Immature natural killer cell (primary cell): Measurements from ENCODE around the gene GLIPR2. TPM values are rescaled to one million over a fixed set of nuclear protein-coding genes. Genes with fewer than 3 reads are reported as not detected.
A peak's percentile ranks its signal among the peaks of the same experiment; 100 is the strongest.

Experiments used
- DNase-seq, 3 donors: peaks; one replicate each; pipeline ENCODE4 v3.0.0; 2022; ENCODE audit warnings: mixed read lengths in 1 of 3
- H3K27ac Mint-ChIP-seq, 6 donors: one replicate each; pipeline ENCODE4 v1.8.0; 2020; ENCODE audit warnings: mixed read lengths in 6 of 6, mild to moderate bottlenecking in 5 of 6, inconsistent platforms in 4 of 6, moderate library complexity in 3 of 6
- H3K27me3 Mint-ChIP-seq, 3 donors: one replicate each; pipeline ENCODE4 v1.8.0; 2020 to 2021; ENCODE audit warnings: low read depth in 3 of 3, mild to moderate bottlenecking in 3 of 3, mixed read lengths in 3 of 3, moderate library complexity in 3 of 3, inconsistent platforms in 1 of 3
- H3K36me3 Mint-ChIP-seq, 3 donors: one replicate each; pipeline ENCODE4 v1.8.0; 2020; ENCODE audit warnings: mixed read lengths in 3 of 3, inconsistent platforms in 2 of 3, mild to moderate bottlenecking in 2 of 3
- H3K4me1 Mint-ChIP-seq, 2 donors: one replicate each; pipeline ENCODE4 v1.8.0; 2020; ENCODE audit warnings: inconsistent platforms in 2 of 2, mild to moderate bottlenecking in 2 of 2, mixed read lengths in 2 of 2, moderate library complexity in 1 of 2
- H3K4me3 Mint-ChIP-seq, 5 donors: one replicate each; pipeline ENCODE4 v1.8.0; 2020; ENCODE audit warnings: mild to moderate bottlenecking in 5 of 5, mixed read lengths in 5 of 5, inconsistent platforms in 3 of 5, moderate library complexity in 3 of 5
- H3K9me3 Mint-ChIP-seq, 6 donors: one replicate each; pipeline ENCODE4 v1.8.0; 2020; ENCODE audit warnings: mild to moderate bottlenecking in 6 of 6, mixed read lengths in 6 of 6, inconsistent platforms in 4 of 6, moderate library complexity in 3 of 6
- polyA plus RNA-seq, 3 donors: library from polyadenylated mRNA; unstranded; fragments of 300-500 nt; fragmentation: Illumina TruSeq; gene quantifications; one replicate each; pipeline ENCODE4 v1.2.3, GENCODE V29; 2021

Gene GLIPR2
- polyA plus RNA-seq, 3 donors from 2014 or later, result 327 to 486 (median 374) TPM

DNA sequence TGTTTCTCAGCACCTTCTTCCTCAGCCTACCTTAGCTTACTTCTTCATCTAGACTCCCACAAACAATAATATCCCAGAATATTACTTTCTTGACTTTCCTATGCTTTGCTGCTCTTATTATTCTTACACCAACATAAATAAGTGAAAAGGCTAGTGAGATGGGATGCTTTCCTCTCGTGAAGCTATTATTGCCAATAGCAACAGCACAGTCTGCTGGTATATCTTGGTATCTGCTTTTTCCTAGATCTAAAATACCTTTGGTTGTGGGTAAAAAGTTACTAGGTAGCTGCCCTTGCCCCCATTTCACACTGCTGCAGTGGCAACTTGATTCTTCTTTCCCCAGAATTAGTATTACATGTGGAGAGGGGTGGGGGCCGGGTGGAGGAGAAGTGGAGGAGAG is 26.1 kb upstream of the GLIPR2 start:
- H3K4me3 Mint-ChIP-seq, result no peak overlapping the region
- H3K36me3 Mint-ChIP-seq, result peaks cover 6 to 26% (median 16%) of the 10 kb centered on the region in 3 donors
- no peaks in the 10 kb centered on the region for H3K27me3 Mint-ChIP-seq
- no peak overlapping the region for H3K27ac Mint-ChIP-seq
- DNase-seq, result no peak
- H3K4me1 Mint-ChIP-seq, result no peaks in the 10 kb centered on the region
- no peaks in the 10 kb centered on the region for H3K9me3 Mint-ChIP-seq

DNA sequence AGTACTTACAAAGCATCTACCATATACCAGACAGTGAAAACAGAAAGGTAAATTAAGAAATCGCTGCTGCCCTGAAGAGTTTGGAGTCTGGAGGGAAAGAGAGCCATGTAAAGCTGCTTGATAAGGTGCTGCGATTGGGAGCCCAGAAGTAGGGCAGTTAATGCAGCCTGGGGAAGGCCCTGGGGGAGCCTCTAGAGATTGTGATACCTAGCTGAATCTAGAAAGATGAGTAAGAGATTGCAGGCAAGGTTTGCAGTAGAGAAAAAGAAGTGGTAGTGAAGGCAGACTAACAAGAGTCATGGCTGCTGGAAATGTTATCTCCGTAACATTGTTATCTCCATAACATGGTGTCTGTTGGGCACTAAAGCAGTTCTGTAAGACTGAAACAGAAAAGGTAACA is 24.0 kb upstream of the GLIPR2 start:
- no peak overlapping the region for H3K27ac Mint-ChIP-seq
- H3K4me1 Mint-ChIP-seq, result no peaks in the 10 kb centered on the region

DNA sequence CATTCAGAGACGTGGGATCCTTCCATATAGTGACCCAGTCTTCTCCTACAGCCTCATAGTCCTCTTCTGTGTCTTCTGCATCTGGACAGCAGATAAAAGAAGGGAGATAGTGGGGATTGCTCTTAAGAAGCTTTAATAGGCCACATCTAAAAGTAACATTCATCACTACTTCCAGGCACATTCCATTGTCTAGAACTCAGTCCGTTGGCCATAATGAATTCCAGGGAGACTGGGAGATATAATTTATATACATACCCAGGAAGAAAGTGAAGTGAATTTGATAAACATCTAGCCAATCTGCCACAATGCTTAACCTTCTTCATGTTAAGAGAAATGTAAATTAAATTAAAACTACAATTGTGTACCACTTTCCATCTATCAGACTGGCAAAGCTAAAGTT is 22.5 kb upstream of the GLIPR2 start:
- no peak overlapping the region for H3K4me3 Mint-ChIP-seq
- no peaks in the 10 kb centered on the region for H3K9me3 Mint-ChIP-seq
- H3K27me3 Mint-ChIP-seq, result no peaks in the 10 kb centered on the region
- peaks cover 8 to 29% (median 14%) of the 10 kb centered on the region in 3 donors for H3K36me3 Mint-ChIP-seq
- no peak for DNase-seq
- no peak overlapping the region for H3K27ac Mint-ChIP-seq
- H3K4me1 Mint-ChIP-seq, result no peaks in the 10 kb centered on the region

More for the DNA sequence above, 24.0 kb upstream of the GLIPR2 start:
- H3K36me3 Mint-ChIP-seq, result peaks cover 11 to 33% (median 16%) of the 10 kb centered on the region in 3 donors
- DNase-seq, result no peak
- no peaks in the 10 kb centered on the region for H3K9me3 Mint-ChIP-seq
- H3K4me3 Mint-ChIP-seq, result no peak overlapping the region
- H3K27me3 Mint-ChIP-seq, result no peaks in the 10 kb centered on the region

DNA sequence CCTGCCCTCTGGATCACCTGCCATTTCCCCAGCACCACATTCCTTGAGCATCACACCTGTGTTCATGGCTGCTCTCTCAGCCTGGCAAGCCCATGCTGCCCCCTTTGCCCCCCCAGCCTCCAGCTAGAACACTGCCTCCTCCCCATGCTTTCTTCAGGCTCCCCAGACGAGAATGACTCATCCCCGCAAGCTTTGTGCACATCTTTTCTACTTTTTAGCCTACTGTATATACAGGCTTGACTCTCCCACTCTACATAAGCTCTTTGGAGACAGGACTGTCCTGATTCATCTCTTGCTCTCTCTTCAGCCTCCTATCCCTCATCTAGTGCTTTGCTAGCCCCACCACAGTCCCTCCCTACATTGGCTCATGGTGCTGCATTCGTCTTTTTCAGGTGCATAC is 19.9 kb upstream of the GLIPR2 start:
- H3K36me3 Mint-ChIP-seq, result peaks cover 8 to 28% (median 12%) of the 10 kb centered on the region in 3 donors
- H3K27ac Mint-ChIP-seq, result no peak overlapping the region

DNA sequence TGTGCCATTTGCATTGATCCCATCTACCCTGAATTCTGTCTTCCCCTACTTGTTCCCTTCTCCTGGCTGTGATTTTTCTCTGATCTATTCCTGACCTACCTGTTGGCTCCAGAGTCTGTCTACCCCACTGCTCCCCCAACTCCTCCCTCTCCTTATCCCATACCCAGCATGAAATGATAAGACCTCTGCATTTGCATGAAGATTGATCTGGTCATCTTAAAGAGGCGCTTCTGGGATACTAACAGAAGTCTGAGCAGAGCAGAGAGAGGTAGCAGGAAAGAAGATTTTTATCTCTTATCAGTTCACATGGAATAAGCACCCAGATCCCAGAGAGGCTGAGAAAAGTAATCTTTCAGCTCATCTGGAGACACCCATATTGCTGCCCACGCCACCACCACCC is 18.3 kb upstream of the GLIPR2 start:
- Mint-ChIP-seq H3K4me1 (no peaks in the 10 kb centered on the region), H3K27me3 (no peaks in the 10 kb centered on the region), H3K4me3 (no peak overlapping the region), H3K27ac (peak overlapping the region in 1 of 6 donors; percentile 5), H3K9me3 (no peaks in the 10 kb centered on the region), H3K36me3 (peaks cover 12 to 40% (median 23%) of the 10 kb centered on the region in 3 donors)
- no peak for DNase-seq

More for the DNA sequence above, 19.9 kb upstream of the GLIPR2 start:
- Mint-ChIP-seq H3K4me3 (no peak overlapping the region), H3K4me1 (no peaks in the 10 kb centered on the region), H3K27me3 (no peaks in the 10 kb centered on the region), H3K9me3 (no peaks in the 10 kb centered on the region)
- DNase-seq, result no peak

DNA sequence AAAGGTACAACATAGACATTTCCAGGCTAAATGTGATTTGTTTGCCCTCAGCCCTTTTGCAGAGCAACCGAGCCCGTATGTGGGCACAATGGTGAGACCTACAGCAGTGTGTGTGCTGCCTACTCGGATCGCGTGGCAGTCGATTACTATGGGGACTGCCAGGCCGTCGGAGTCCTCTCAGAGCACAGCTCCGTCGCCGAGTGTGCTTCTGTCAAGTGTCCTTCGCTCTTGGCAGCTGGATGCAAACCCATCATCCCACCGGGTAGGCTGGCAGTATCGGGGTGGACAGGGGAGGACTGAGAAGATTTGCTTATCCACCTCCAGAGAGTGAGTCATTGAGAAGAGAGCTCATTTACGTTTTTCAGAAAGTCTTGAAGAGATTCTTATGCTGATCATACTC is 17.8 kb upstream of the GLIPR2 start:
- Mint-ChIP-seq H3K9me3 (no peaks in the 10 kb centered on the region), H3K4me3 (no peak overlapping the region), H3K27ac (no peak overlapping the region), H3K36me3 (peaks cover 12 to 36% (median 25%) of the 10 kb centered on the region in 3 donors), H3K4me1 (no peaks in the 10 kb centered on the region), H3K27me3 (no peaks in the 10 kb centered on the region)
- no peak for DNase-seq

DNA sequence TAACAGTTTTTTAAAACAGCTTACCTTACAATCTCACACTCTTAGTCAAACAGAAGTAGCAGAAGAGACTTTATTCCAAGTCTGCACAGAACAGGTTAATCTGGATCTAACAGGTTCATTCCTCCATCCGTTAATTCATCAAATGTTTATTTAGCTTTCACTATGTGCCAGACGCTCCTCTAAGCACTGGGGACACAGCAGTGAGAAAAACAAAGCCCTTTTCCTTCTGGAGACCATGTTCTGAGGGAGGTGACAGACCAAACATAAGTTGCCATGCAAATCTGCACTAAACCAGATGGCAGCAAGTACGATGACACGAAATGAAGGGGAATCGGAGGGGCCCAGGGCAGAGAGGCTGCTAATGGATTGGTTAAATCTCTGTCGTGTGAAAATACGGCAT is 17.1 kb upstream of the GLIPR2 start:
- no peaks in the 10 kb centered on the region for H3K4me1 Mint-ChIP-seq
- H3K4me3 Mint-ChIP-seq, result no peak overlapping the region
- no peaks in the 10 kb centered on the region for H3K9me3 Mint-ChIP-seq
- H3K27me3 Mint-ChIP-seq, result no peaks in the 10 kb centered on the region
- no peak for DNase-seq
- peaks cover 12 to 36% (median 25%) of the 10 kb centered on the region in 3 donors for H3K36me3 Mint-ChIP-seq
- H3K27ac Mint-ChIP-seq, result no peak overlapping the region

DNA sequence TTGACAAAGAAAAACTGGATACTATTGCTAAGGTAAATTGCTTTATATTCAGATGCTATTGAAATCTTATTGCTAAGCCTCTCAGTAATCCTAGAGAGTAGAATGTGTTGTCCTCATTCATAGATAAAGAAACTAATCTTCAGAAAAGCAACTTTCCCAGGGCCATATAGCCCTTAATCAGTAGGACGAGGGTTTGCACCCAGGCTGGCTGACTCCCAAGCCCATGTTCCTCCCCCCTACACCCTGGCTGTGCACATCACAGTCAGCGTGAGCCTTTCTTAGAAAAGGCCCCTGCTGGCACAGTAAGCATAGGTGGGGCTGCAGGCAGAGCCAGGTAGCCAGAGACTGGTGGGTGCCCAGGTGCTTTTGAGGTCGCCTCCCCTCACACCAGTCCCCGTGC is 15.8 kb upstream of the GLIPR2 start:
- Mint-ChIP-seq H3K9me3 (no peaks in the 10 kb centered on the region), H3K27ac (no peak overlapping the region), H3K36me3 (peaks cover 12 to 36% (median 25%) of the 10 kb centered on the region in 3 donors), H3K27me3 (no peaks in the 10 kb centered on the region), H3K4me1 (no peaks in the 10 kb centered on the region), H3K4me3 (no peak overlapping the region)
- no peak for DNase-seq

DNA sequence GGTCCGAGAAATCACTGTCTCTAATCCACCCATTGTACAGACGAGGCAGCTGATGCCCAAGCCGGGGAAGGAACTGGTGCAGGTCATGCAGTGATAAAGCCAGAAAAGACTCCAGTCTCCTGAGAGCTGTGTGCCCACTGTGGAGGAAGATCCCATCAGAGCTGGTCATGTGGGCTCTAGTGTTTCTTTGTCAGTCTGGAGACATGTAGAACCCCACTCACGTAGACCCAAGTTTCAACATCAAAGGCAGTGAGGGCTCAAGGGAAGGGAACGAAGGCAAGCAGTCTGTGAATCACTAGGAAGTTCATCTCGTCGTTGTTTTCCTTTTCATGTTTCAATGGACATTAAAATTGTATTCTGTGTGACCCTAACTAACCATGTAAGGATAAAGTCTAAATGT is 14.6 kb upstream of the GLIPR2 start:
- Mint-ChIP-seq H3K27ac (peak overlapping the region in 1 of 6 donors; percentile 18), H3K4me1 (peaks cover 0 to 1% of the 10 kb centered on the region in 2 donors)

DNA sequence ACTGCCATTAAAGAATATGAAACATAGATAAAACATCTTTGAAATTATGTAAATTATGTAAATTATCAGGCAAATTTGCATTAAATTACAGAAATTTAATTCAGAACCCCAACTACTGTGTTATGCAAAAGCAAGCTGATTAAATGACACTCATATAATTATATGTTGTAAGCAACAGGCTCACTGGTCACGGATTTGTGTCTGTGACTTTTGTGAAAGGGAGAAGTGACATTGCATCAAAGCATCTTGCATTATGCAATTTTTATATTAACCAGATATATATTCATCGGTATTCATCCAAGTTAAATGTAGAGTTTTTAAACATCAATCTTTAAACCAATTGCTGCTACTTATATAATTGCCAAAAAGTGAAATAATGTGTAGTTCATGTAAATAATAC is 13.0 kb upstream of the GLIPR2 start:
- H3K4me3 Mint-ChIP-seq, result no peak overlapping the region
- no peak for DNase-seq
- no peaks in the 10 kb centered on the region for H3K27me3 Mint-ChIP-seq
- peaks cover 7 to 23% (median 21%) of the 10 kb centered on the region in 3 donors for H3K36me3 Mint-ChIP-seq
- no peak overlapping the region for H3K27ac Mint-ChIP-seq
- H3K9me3 Mint-ChIP-seq, result no peaks in the 10 kb centered on the region
- peaks cover 15 to 17% of the 10 kb centered on the region in 2 donors for H3K4me1 Mint-ChIP-seq

More for the DNA sequence above, 14.6 kb upstream of the GLIPR2 start:
- Mint-ChIP-seq H3K27me3 (no peaks in the 10 kb centered on the region), H3K9me3 (no peaks in the 10 kb centered on the region), H3K4me3 (no peak overlapping the region), H3K36me3 (peaks cover 12 to 33% (median 25%) of the 10 kb centered on the region in 3 donors)
- no peak for DNase-seq

DNA sequence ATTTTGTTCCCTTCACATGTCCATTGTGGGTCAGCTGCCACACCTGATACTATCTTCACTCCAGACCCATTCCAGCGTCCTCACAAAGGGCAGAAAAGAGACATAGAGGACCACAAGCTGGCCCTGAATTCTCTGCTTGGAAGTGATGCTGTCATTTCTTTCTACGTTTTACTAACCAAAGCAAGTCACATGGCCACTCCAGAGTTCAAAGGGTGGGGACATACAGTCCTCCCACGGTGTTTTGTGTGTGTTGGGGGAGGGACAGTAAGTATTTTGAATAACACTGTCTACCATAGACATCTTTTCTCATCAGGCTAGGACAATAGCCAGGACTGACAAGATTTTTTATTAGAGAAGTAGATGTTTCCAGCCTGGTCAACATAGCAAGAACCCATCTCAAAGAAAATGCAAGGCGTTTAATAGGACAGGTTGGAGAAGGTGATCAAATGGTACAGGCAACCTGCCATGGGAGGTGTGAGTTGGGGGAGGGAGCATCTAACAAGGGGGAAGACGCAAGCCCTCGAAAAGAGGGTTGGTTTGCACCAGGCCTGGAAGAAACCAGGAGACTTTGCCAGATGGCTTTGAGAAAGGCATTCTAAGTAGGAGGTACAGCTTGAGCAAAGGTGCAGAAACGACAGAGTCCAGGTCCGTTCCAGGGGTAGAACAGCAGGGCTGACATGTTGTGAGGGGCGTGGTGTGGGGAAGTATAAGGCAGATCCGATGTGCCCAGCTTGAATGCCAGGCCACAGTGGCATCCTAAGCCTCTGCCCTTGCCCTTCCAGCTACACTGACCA is 11.3 kb upstream of the GLIPR2 start:
- Mint-ChIP-seq H3K4me3 (no peak overlapping the region), H3K9me3 (no peaks in the 10 kb centered on the region), H3K4me1 (peaks cover 18 to 20% of the 10 kb centered on the region in 2 donors), H3K27me3 (no peaks in the 10 kb centered on the region), H3K36me3 (peaks cover 4 to 18% (median 15%) of the 10 kb centered on the region in 3 donors), H3K27ac (peak overlapping the region in 2 of 6 donors; percentile 4 to 30)
- no peak for DNase-seq

DNA sequence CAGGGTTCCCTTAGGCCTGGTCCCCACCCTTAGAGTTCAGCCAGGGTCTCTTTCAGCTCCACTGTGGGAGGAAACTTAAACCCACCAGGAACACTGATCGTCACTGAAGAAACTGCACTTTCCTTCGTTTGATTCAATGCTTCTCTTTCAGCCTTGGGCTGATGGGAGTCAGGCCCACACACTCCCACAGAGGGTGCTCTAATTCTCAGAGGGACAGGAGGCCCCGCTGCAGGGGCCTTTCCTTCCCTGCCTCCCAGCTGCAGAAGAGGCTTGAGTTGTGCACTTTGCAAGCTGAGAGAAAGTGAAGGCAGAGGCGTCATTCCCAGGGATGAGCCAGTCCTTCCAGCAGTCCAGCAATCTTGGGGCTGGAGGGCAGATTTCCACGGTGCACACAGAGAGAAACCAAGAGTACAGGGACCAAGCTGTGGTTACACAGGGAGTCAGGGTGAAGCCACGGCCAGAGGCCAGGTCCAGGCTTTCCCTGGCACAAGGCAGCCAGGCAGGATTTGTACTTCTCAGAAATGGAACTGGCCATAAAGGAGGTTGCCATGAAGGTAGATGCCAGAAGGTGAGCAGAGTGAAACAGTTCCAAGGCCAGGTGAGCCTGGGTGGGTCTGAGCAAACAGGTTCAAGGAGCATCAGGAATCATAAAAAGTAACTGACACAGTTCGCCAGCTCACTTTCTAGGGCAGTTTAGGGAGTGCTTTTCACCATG is 10.4 kb upstream of the GLIPR2 start:
- no peaks in the 10 kb centered on the region for H3K9me3 Mint-ChIP-seq
- DNase-seq, result no peak
- peaks cover 4 to 16% (median 15%) of the 10 kb centered on the region in 3 donors for H3K36me3 Mint-ChIP-seq
- H3K4me3 Mint-ChIP-seq, result no peak overlapping the region
- peaks cover 18 to 20% of the 10 kb centered on the region in 2 donors for H3K4me1 Mint-ChIP-seq
- no peak overlapping the region for H3K27ac Mint-ChIP-seq
- H3K27me3 Mint-ChIP-seq, result no peaks in the 10 kb centered on the region

DNA sequence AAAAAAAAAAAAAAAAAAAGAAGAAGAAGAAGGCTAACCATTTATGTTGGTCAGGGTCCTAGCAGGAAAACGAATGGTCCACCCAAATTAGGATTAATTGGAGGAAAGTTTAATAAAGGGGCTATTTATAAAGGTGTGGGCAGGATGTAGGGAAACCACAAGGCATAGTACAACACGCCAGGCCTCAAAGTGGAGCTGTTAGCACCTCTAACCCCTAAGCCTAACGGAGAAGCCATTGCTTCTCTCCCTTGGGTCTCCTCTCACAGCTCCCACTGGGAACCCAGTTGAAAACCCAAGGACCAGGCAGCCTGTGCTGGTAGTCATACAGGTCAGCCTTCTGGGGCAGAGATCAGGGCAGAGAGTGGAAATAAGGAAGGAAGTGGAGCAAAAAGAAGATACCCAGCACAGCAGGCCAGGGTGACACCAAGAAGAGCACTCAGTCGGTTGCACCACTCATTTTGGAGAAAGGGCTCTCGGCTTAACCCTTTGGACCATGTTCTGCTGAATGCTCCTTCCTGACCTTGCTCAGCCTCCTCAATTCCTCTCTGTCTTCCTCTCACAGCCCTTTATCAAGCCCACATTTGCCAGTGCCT is 8.8 kb upstream of the GLIPR2 start:
- no peaks in the 10 kb centered on the region for H3K9me3 Mint-ChIP-seq
- peaks cover 4 to 7% (median 4%) of the 10 kb centered on the region in 3 donors for H3K36me3 Mint-ChIP-seq
- H3K27me3 Mint-ChIP-seq, result peaks cover 0 to 2% (median 0%) of the 10 kb centered on the region in 3 donors
- peaks cover 18 to 20% of the 10 kb centered on the region in 2 donors for H3K4me1 Mint-ChIP-seq
- peak overlapping the region; percentile 6 to 61 (median 40) for H3K4me3 Mint-ChIP-seq
- peak in 2 of 3 donors; percentile 31 to 34 for DNase-seq
- peak overlapping the region; percentile 26 to 77 (median 68) for H3K27ac Mint-ChIP-seq

DNA sequence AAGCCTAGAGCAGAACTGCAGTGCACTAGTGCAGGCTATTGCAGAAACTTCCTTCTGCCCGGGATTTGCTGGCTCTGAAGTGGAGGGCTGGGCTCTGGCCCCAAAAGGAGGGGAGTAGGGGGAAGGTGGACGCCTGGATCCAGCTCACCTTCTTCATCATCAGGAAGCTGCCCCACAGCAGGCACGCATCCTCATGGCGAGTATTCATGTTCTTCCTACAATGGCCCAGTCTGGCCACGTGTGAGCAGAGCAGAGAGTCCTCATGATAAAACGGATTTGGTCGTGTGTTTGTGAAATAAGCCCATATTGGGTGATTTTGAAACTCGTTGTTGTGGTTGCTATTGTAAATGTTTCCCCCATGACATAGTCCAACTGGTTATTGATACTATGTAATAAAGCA is 8.2 kb upstream of the GLIPR2 start:
- peaks cover 0 to 2% (median 0%) of the 10 kb centered on the region in 3 donors for H3K27me3 Mint-ChIP-seq
- H3K4me3 Mint-ChIP-seq, result peak overlapping the region in 4 of 5 donors; percentile 26 to 35 (median 28)
- H3K27ac Mint-ChIP-seq, result peak overlapping the region in 4 of 6 donors; percentile 64 to 77 (median 72)
- peaks cover 18 to 20% of the 10 kb centered on the region in 2 donors for H3K4me1 Mint-ChIP-seq
- H3K9me3 Mint-ChIP-seq, result no peaks in the 10 kb centered on the region
- H3K36me3 Mint-ChIP-seq, result peaks cover 0 to under 1% (median 0%) of the 10 kb centered on the region in 3 donors
- no peak for DNase-seq
